WERI-Rb-1 (cell line): ENCODE measurements around the gene CNOT8.
"Not testable (repeated sequence)": the region's sequence is repeated elsewhere in the genome, so short reads cannot be mapped to it uniquely, and the experiment has no call there.

ENCODE experiments used
- DNase-seq: peaks from one replicate; pipeline ENCODE4 v3.0.0-alpha.2; 2020
- H3K27ac ChIP-seq: fragments of 250-450 bp; sonication (Bioruptor Pico); 2 replicates; pipeline ENCODE4 v1.5.1; 2020; ENCODE audit warnings: mild to moderate bottlenecking, moderate library complexity
- H3K27me3 ChIP-seq: fragments of 250-450 bp; sonication (Bioruptor Pico); 2 replicates; pipeline ENCODE4 v1.5.1; 2021; ENCODE audit warnings: mild to moderate bottlenecking, low read depth, moderate library complexity; ENCODE audit not compliant: insufficient read depth, severe bottlenecking
- H3K36me3 ChIP-seq: fragments of 250-450 bp; sonication (Bioruptor Pico); 2 replicates; pipeline ENCODE4 v1.5.1; 2020; ENCODE audit warnings: mild to moderate bottlenecking, moderate library complexity
- H3K4me3 ChIP-seq: 2 replicates; pipeline ENCODE4 v1.5.1; 2011; ENCODE audit warnings: low read depth, mild to moderate bottlenecking, control low read depth, low read length
- H3K9me3 ChIP-seq: fragments of 250-450 bp; sonication (Bioruptor Pico); 2 replicates; pipeline ENCODE4 v1.5.1; 2021; ENCODE audit warnings: mild to moderate bottlenecking, moderate library complexity; ENCODE audit not compliant: severe bottlenecking
- TF ChIP-seq, protein P1 (sequence below): IDR thresholded peaks from 2 replicates; pipeline ENCODE4 v1.5.1; 2011; ENCODE audit warnings: low read depth, mild to moderate bottlenecking, control low read depth, inconsistent platforms, low read length

Gene CNOT8

DNA sequence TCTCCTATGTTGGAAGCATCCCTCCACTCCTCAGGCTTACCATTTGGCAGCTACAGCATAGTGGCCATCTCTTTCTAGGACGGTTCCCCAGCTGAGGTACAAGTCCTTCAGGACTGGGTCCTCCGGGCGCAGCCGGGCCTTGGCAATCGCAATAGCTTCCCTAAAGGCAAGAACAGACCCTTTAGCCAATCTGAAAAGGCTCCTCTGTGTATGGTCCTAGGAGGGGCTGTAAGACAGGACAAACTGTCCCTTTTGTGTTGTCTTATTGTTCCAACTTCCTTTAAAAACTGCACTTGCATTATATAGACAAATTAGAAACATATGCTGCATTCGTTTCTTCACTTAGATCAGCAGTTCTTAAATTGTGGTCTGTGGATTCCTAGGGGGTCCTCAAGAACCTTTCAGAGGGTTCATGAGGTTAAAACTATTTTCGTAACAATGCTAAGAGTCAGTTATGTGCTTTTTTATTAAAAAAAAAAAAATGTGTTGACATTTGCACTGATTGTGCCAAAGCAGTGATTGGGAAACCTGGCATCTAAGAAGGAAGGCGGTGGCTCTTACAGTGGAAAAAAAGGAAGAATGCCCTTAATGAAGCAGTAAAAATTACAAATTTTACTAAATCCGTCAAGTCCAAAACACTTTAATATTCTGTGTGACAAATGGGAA, 40.9 kb downstream of the CNOT8 start:
- no peak for DNase-seq
- Histone ChIP-seq H3K27ac (no peak overlapping the region), H3K27me3 (no peaks in the 10 kb centered on the region), H3K36me3 (peaks cover 83% of the 10 kb centered on the region), H3K4me3 (no peak overlapping the region), H3K9me3 (no peaks in the 10 kb centered on the region)
- TF ChIP-seq, protein P1, sequence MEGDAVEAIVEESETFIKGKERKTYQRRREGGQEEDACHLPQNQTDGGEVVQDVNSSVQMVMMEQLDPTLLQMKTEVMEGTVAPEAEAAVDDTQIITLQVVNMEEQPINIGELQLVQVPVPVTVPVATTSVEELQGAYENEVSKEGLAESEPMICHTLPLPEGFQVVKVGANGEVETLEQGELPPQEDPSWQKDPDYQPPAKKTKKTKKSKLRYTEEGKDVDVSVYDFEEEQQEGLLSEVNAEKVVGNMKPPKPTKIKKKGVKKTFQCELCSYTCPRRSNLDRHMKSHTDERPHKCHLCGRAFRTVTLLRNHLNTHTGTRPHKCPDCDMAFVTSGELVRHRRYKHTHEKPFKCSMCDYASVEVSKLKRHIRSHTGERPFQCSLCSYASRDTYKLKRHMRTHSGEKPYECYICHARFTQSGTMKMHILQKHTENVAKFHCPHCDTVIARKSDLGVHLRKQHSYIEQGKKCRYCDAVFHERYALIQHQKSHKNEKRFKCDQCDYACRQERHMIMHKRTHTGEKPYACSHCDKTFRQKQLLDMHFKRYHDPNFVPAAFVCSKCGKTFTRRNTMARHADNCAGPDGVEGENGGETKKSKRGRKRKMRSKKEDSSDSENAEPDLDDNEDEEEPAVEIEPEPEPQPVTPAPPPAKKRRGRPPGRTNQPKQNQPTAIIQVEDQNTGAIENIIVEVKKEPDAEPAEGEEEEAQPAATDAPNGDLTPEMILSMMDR = no peak

DNA sequence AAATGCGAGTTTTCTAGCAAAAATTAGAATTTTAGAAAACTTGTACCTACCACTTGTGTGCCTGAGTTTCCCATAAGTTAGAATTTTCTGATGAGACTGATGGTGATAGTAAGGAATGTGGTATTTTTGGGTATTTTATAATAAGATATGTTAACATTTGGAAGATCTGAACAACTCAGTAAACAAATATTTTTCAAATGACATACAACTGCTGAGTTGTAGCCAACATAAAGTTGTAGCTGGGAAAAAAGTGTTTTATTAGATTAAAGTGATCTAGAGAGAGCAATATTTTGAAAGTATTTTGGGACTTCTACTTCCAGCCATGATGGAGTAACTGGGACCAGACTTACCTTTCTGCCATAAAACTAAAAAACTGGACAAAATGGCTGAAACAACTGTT, 41.6 kb downstream of the CNOT8 start:
- no peak overlapping the region for H3K27ac ChIP-seq
- H3K9me3 ChIP-seq = no peaks in the 10 kb centered on the region
- no peak overlapping the region for H3K4me3 ChIP-seq
- TF ChIP-seq, protein P1 = no peak
- H3K36me3 ChIP-seq = peaks cover 88% of the 10 kb centered on the region
- DNase-seq = no peak
- H3K27me3 ChIP-seq = no peaks in the 10 kb centered on the region

DNA sequence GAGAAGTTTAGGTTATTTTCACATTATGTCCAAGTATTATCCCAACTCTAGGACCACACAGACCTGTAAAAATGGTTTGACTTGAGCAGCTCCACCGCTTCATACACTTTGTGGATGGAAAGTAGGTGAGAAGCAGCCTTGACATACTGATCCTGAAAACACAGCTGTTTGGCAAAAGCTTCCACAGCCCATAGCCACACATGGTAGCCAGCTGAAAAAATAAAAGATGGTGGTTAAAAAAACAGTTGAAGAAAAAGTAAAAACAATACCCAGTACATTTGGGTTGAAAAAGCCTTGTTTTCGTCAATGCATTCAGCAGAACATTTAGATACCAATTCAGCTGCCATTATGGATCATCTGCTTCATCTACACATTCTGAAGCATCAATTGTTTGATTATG, 42.8 kb downstream of the CNOT8 start:
- TF ChIP-seq, protein P1 = no peak
- no peak overlapping the region for H3K27ac ChIP-seq
- H3K27me3 ChIP-seq = no peaks in the 10 kb centered on the region
- H3K9me3 ChIP-seq = no peaks in the 10 kb centered on the region
- H3K4me3 ChIP-seq = no peak overlapping the region
- H3K36me3 ChIP-seq = peaks cover 80% of the 10 kb centered on the region
- no peak for DNase-seq

DNA sequence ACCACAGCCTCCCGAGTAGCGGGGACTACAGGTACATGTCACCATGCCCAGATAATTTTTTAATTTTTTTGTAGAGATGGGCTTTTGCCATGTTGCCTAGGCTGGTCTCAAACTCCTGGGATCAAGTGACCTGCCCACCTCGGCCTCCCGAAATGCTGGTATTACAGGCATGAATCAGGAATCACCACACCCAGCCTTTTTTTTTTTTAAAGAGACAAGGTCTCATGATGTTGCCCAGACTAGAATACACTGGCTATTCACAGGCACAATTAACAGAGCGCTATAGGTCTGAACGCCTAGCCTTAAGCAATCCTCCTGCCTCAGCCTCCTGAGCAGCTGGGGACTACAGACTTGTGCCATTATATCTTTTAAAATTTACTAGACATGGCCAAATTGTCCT, 43.5 kb downstream of the CNOT8 start:
- no peaks in the 10 kb centered on the region for H3K27me3 ChIP-seq
- H3K9me3 ChIP-seq = no peaks in the 10 kb centered on the region
- TF ChIP-seq, protein P1 = no peak
- H3K4me3 ChIP-seq = no peak overlapping the region
- no peak overlapping the region for H3K27ac ChIP-seq
- H3K36me3 ChIP-seq = peaks cover 75% of the 10 kb centered on the region
- no peak for DNase-seq

DNA sequence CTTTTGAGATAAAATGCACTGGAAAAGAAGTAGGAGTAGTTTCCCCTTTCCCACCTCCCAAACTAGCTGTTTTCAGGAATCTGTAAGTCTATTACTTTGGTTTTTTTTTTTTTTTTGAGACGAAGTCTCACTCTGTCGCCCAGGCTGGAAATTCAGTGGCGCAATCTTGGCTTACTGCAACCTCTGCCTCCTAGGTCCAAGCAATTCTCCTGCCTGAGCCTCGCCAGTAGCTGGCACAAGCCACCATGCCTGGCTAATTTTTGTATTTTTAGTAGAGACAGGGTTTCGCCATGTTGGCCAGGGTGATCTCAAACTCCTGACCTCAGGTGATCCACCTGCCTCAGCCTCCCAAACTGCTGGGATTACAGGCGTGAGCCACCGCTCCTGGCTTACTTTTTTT, 47.2 kb downstream of the CNOT8 start:
- H3K27ac ChIP-seq, DNase-seq, H3K27me3 ChIP-seq, H3K9me3 ChIP-seq, H3K4me3 ChIP-seq: not testable (repeated sequence)
- H3K36me3 ChIP-seq = peaks cover 68% of the 10 kb centered on the region

DNA sequence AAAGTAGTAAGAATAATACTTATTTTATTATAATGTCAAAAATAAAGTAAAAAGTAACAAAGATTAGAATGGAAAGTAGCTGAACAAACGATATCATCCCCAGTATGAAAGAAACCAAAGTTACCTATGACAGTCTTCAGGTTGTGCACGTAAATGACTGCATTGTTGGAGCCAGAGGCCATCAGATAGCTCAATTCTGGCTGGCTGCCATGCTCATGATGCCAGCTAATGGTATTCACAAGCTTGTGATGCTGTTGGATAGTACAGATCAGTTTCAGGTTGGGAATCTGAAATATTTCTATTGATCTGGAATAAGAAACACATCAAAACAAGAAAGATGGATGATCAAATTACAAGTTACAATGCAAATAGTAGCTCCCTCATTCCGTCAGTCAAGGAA, 58.4 kb downstream of the CNOT8 start:
- H3K36me3 ChIP-seq = peaks cover 43% of the 10 kb centered on the region
- no peaks in the 10 kb centered on the region for H3K27me3 ChIP-seq
- no peak overlapping the region for H3K27ac ChIP-seq
- TF ChIP-seq, protein P1 = no peak
- no peak overlapping the region for H3K4me3 ChIP-seq
- no peaks in the 10 kb centered on the region for H3K9me3 ChIP-seq
- DNase-seq = no peak
